PC-3 (cell line): Measurements from ENCODE around the gene LRRC57. TPM values are rescaled to one million over a fixed set of nuclear protein-coding genes. Genes with fewer than 3 reads are reported as not detected.

Source experiments
- ATAC-seq: fragments of 200-7000 bp; cut with Tn5 transposase; 2 replicates; pipeline ENCODE4 v1.9.1; 2020; ENCODE audit warnings: mild to moderate bottlenecking, moderate library complexity
- BruUV-seq: library from RNA; stranded (reverse); fragments of 400-500 nt; replicated peaks from 2 replicates; lab custom pipeline; 2021; lab: Mats Ljungman, UMichigan
- CTCF ChIA-PET: fragments of 300-600 bp; sonication (Branson Sonifier 250); formaldehyde crosslinking; loops from one replicate; lab custom pipeline; 2022; ENCODE audit warnings: antibody characterized with exemption; lab: Charles Lee
- POLR2A ChIA-PET: fragments of 300-600 bp; sonication (Branson Sonifier 250); formaldehyde crosslinking; loops from one replicate; lab custom pipeline; 2022; ENCODE audit warnings: antibody characterized with exemption; ENCODE audit not compliant: unreplicated experiment; lab: Charles Lee
- DNase-seq: peaks from one replicate; pipeline ENCODE4 v3.0.0-alpha.2; 2015
- H2AFZ ChIP-seq: fragments of 300-600 bp; sonication (generic); 2 replicates; pipeline ENCODE4 v1.6.0; 2016; ENCODE audit warnings: antibody characterized with exemption, low read length
- H3F3A ChIP-seq: fragments of 300-600 bp; sonication (generic); one replicate; pipeline ENCODE4 v1.6.0; 2017; ENCODE audit warnings: antibody characterized with exemption, low read length, control low read depth, mild to moderate bottlenecking; ENCODE audit not compliant: unreplicated experiment
- H3K27ac ChIP-seq: fragments of 300-600 bp; sonication (generic); 2 replicates; pipeline ENCODE4 v1.5.1; 2016; ENCODE audit warnings: mild to moderate bottlenecking, low read length
- H3K27me3 ChIP-seq: fragments of 300-600 bp; sonication (generic); 2 replicates; pipeline ENCODE4 v1.6.1; 2016; ENCODE audit warnings: low read length, mixed read lengths
- H3K36me3 ChIP-seq: fragments of 300-600 bp; sonication (generic); 2 replicates; pipeline ENCODE4 v1.6.1; 2016; ENCODE audit warnings: low read depth, mixed run types, low read length, mixed read lengths
- H3K4me1 ChIP-seq: fragments of 300-600 bp; sonication (generic); 2 replicates; pipeline ENCODE4 v1.5.1; 2016; ENCODE audit warnings: low read length; ENCODE audit not compliant: insufficient read depth
- H3K4me2 ChIP-seq: fragments of 300-600 bp; sonication (generic); 2 replicates; pipeline ENCODE4 v1.6.0; 2016; ENCODE audit warnings: low read length
- H3K4me3 ChIP-seq: fragments of 300-600 bp; sonication (generic); 2 replicates; pipeline ENCODE4 v1.5.1; 2016; ENCODE audit warnings: mild to moderate bottlenecking, low read length, mixed read lengths
- H3K79me2 ChIP-seq: fragments of 300-600 bp; sonication (generic); 2 replicates; pipeline ENCODE4 v1.6.1; 2017; ENCODE audit warnings: low read length, mixed read lengths
- H3K9ac ChIP-seq: fragments of 300-600 bp; sonication (generic); 2 replicates; pipeline ENCODE4 v1.6.0; 2016; ENCODE audit warnings: mild to moderate bottlenecking, low read length
- H3K9me2 ChIP-seq: fragments of 300-600 bp; sonication (generic); replicated peaks from 2 replicates; pipeline ENCODE4 v1.6.1; 2016; ENCODE audit warnings: mixed run types, low read length, mixed read lengths
- H3K9me3 ChIP-seq: fragments of 300-600 bp; sonication (generic); 2 replicates; pipeline ENCODE4 v1.6.1; 2016; ENCODE audit warnings: low read length, mixed read lengths
- H4K20me1 ChIP-seq: fragments of 300-600 bp; sonication (generic); 2 replicates; pipeline ENCODE4 v1.6.1; 2016; ENCODE audit warnings: low read length, mixed read lengths
- EZH2 ChIP-seq: fragments of 300-600 bp; sonication (generic); IDR thresholded peaks from one replicate; pipeline ENCODE4 v1.6.1; 2017; ENCODE audit warnings: antibody characterized with exemption, mild to moderate bottlenecking, low read length; ENCODE audit not compliant: unreplicated experiment
- EZH2phosphoT487 ChIP-seq: fragments of 300-600 bp; sonication (generic); IDR thresholded peaks from 2 replicates; pipeline ENCODE4 v1.6.1; 2018; ENCODE audit warnings: mild to moderate bottlenecking, antibody characterized with exemption, low read length, borderline replicate concordance
- intact Hi-C: fragments of 100-400 bp; cut with micrococcal nuclease; formaldehyde crosslinking; loops from 2 replicates; pipeline ENCODE4 v1.9.0; 2023
- total RNA-seq: library from RNA; depleted of rRNA; stranded (reverse); fragments of >200 nt; gene quantifications from 2 replicates; pipeline ENCODE4 v1.2.3, GENCODE V29; 2014
- TF ChIP-seq, protein P1 (sequence below): fragments of 300-600 bp; sonication (generic); conservative IDR thresholded peaks from 2 replicates; pipeline ENCODE4 v1.5.1; 2017; ENCODE audit warnings: antibody characterized with exemption, low read depth, mild to moderate bottlenecking, low read length

The LRRC57 gene
- total RNA-seq, 1 experiment from 2014 or later = 9.1 TPM

DNA sequence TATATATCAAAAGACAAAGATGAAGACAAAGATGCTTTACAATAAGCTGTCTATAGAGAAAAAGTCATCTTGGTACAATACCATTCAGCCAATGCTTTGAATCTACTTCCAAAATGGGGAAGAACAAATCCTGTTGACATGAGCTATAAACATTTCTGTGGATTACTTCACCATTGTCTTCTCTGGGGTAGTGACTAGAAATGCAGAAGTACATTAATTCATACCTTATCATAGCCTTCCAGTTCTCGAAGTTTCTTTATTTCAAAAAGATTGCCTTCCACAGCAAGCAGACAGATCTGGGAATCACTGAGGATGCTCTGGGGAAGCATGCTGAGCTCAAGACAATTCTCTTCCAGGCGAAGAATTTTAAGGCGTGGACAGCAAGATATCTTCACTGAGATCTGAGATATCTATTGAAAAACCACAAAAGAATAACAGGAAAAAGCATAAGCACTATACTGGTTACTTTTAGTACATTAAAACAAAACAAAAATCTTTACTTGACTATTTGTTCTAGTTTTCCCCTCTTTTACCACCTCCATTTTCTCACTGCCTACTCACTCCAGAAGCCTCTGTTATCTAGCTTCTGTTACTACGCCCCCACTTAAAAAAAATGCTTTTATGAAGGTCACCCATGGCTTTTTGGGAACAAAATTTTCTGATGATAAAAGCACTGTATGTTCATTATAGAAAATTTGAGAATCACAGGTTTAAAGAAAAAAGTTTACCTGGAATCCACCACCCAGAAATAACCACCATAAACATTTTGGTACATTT lies 3.6 kb downstream of the LRRC57 start:
- Histone ChIP-seq H3K36me3 (peaks cover 9% of the 10 kb centered on the region; the same call in 1 of the 2 replicates), H4K20me1 (no peaks in the 10 kb centered on the region), H3K9me3 (no peaks in the 10 kb centered on the region), H3K27me3 (no peaks in the 10 kb centered on the region), H2AFZ (no peak overlapping the region), H3K27ac (no peak overlapping the region), H3K4me1 (peaks cover 13% of the 10 kb centered on the region), H3K79me2 (peaks cover 34% of the 10 kb centered on the region), H3K9ac (no peak overlapping the region), H3K9me2 (no peaks in the 10 kb centered on the region), H3K4me3 (no peak overlapping the region), H3K4me2 (no peak overlapping the region), H3F3A (no peaks in the 10 kb centered on the region)
- no peak for ATAC-seq
- BruUV-seq = no TSS peak
- intact Hi-C loops = loop anchor here (5.0 kb wide), 2 partner anchors 37 to 48 kb away; partner anchors contain the start of gene SNAP23
- DNase-seq = no peak
- ChIA-PET CTCF (no interaction called here), POLR2A (no interaction called here)
- TF ChIP-seq EZH2phosphoT487 (no peak), EZH2 (no peak)
- TF ChIP-seq, protein P1, sequence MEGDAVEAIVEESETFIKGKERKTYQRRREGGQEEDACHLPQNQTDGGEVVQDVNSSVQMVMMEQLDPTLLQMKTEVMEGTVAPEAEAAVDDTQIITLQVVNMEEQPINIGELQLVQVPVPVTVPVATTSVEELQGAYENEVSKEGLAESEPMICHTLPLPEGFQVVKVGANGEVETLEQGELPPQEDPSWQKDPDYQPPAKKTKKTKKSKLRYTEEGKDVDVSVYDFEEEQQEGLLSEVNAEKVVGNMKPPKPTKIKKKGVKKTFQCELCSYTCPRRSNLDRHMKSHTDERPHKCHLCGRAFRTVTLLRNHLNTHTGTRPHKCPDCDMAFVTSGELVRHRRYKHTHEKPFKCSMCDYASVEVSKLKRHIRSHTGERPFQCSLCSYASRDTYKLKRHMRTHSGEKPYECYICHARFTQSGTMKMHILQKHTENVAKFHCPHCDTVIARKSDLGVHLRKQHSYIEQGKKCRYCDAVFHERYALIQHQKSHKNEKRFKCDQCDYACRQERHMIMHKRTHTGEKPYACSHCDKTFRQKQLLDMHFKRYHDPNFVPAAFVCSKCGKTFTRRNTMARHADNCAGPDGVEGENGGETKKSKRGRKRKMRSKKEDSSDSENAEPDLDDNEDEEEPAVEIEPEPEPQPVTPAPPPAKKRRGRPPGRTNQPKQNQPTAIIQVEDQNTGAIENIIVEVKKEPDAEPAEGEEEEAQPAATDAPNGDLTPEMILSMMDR = no peak

DNA sequence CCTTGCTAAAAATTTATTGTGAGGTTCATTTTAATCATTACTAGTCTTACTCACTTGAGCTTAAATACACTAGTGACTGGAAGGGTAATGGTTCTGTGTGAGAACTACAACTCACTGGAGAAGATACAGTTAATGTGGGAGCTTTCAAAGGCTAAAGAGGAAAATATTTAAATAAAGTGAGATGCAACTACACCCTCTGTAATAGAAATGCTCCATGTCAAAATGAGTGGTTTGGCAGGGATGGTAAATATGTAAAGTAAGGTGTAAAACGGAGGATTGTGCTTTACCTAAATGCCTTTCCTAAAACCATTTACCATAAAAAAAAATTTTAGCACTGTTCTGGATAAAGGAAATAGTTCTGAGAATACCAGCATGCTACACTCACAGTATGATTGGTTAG lies 15.3 kb downstream of the LRRC57 start:
- no peaks in the 10 kb centered on the region for H3K4me1 ChIP-seq
- H3K4me3 ChIP-seq = no peak overlapping the region
- no TSS peak for BruUV-seq
- no peaks in the 10 kb centered on the region for H4K20me1 ChIP-seq
- CTCF ChIA-PET = no interaction called here
- POLR2A ChIA-PET = no interaction called here
- H3K9me3 ChIP-seq = no peaks in the 10 kb centered on the region
- H3F3A ChIP-seq = no peaks in the 10 kb centered on the region
- no peaks in the 10 kb centered on the region for H3K27me3 ChIP-seq
- no peaks in the 10 kb centered on the region for H3K9me2 ChIP-seq
- intact Hi-C loops = no loop called here
- no peak overlapping the region for H3K9ac ChIP-seq
- no peak for DNase-seq
- no peaks in the 10 kb centered on the region for H3K79me2 ChIP-seq
- no peak for TF ChIP-seq EZH2
- H2AFZ ChIP-seq = no peak overlapping the region
- H3K27ac ChIP-seq = no peak overlapping the region
- H3K4me2 ChIP-seq = no peak overlapping the region
- H3K36me3 ChIP-seq = no peaks in the 10 kb centered on the region; the same call in 1 of the 2 replicates
- no peak for ATAC-seq

DNA sequence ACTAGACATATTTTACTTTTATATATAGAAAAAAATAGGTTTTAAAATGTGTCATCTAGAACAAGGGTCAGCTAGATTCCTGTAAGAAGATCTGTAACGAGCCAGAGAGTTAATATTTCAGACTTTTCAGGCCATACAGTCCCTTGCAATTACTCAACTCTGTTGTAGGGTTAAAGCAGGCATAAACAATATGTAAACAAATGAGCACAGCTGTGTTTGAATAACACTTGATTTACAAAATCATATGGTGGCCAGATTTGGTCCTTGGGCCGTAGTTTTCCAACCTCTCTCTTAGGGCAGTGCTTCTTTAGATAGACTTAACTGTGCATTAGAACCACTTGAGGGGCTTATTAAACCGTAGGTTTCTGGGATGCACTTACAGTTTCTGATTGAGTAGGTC lies 19.6 kb downstream of the LRRC57 start:
- POLR2A ChIA-PET = no interaction called here
- intact Hi-C loops = no loop called here

More for the DNA sequence above, 19.6 kb downstream of the LRRC57 start:
- Histone ChIP-seq H3K9ac (no peak overlapping the region), H3K9me3 (no peaks in the 10 kb centered on the region), H3K27ac (no peak overlapping the region), H3K79me2 (no peaks in the 10 kb centered on the region), H3K9me2 (no peaks in the 10 kb centered on the region), H4K20me1 (no peaks in the 10 kb centered on the region), H2AFZ (no peak overlapping the region), H3K4me1 (no peaks in the 10 kb centered on the region), H3F3A (no peaks in the 10 kb centered on the region), H3K27me3 (no peaks in the 10 kb centered on the region), H3K36me3 (0 out of 2 replicates have a peak, but pooled peaks cover 2% of the 10 kb centered on the region), H3K4me2 (no peak overlapping the region), H3K4me3 (no peak overlapping the region)
- ATAC-seq (no peak), DNase-seq (no peak)
- TF ChIP-seq EZH2 (no peak), EZH2phosphoT487 (no peak)
- TF ChIP-seq, protein P1 = no peak
- CTCF ChIA-PET = no interaction called here
- BruUV-seq = no TSS peak
